Stimulated activated CD8-positive, alpha-beta memory T cell treated with anti-CD3 and anti-CD28 coated beads, Interleukin-2, amount 100 ng/mL, for 48 hours (primary cell): ENCODE measurements around the gene POT1.
"Not testable (repeated sequence)": the region's sequence is repeated elsewhere in the genome, so short reads cannot be mapped to it uniquely, and the experiment has no call there.

Source experiments
- DNase-seq, 2 donors: peaks; one replicate each; pipeline ENCODE4 v3.0.0-alpha.2; 2020; ENCODE audit warnings: low read depth in 2 of 2

POT1 gene, protein sequence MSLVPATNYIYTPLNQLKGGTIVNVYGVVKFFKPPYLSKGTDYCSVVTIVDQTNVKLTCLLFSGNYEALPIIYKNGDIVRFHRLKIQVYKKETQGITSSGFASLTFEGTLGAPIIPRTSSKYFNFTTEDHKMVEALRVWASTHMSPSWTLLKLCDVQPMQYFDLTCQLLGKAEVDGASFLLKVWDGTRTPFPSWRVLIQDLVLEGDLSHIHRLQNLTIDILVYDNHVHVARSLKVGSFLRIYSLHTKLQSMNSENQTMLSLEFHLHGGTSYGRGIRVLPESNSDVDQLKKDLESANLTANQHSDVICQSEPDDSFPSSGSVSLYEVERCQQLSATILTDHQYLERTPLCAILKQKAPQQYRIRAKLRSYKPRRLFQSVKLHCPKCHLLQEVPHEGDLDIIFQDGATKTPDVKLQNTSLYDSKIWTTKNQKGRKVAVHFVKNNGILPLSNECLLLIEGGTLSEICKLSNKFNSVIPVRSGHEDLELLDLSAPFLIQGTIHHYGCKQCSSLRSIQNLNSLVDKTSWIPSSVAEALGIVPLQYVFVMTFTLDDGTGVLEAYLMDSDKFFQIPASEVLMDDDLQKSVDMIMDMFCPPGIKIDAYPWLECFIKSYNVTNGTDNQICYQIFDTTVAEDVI

DNA sequence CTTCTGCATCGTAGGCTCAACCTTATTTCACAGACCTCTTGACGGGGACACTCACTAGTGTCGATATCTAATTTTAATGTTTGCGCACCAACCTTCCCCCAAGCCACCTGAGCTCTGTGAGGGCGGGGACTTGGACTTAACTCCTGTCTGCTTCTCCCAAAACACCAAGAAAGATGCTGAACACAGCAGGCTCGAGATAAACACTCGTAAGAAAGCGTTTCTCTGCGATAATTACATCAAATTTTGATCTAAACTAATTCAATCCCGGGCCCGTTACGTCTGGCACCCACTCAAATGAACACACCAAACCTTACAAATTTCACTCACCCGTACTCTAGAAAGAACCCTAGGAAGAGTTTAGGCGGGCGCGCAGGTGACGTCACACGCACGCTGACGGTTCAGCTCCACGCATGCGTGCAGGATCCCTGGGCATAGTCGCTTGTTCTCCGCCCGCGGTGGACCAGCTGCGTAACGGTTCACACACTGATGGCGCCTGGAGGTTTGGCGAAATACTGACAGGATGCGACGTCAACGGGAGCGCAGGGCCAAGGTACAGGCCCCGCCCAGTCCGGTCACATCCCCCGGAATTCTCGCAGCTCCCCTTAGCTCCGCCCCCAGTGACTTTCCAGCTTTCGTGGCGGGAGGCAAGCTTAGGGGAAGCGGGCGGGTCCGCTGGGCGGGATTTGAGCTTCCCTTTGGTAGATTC, at the start of gene POT1:
TSS of gene POT1 (minus strand) at position 359 of the 706 bp plus-strand sequence. CDS start 32,652 bp downstream, outside the sequence.
- DNase-seq: peak; percentile 95 to 96

DNA sequence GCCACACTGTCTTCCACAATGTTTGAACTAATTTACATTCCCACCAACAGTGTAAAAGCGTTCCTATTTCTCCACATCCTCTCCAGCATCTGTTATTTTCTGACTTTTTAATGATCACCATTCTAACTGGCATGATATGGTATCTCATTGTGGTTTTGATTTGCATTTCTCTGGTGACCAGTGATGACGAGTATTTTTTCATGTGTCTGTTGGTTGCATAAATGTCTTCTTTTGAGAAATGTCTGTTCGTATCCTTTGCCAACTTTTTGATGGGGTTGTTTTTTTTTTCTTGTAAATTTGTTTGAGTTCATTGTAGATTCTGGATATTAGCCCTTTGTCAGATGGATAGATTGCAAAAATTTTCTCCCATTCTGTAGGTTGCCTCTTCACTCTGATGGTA, 45.5 kb upstream of the POT1 start:
- DNase-seq: not testable (repeated sequence)

DNA sequence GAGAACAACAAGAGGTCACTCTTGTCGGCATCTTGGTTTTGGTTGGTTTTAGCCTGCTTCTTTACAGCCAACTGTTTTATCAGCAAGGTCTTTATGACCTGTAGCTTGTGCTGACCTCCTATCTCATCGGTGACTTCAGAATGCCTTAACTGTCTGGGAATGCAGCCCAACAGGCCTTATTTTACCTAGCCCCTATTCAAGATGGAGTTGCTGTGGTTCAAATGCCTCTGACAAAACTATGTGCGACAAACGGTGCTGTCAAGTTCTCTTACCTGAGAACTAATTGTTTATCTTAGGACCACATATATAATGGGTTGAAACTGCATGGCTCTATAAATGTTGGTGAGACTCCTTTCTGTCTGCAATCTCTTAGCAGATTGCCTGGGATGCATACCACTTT, 35.9 kb upstream of the POT1 start:
- DNase-seq: no peak

DNA sequence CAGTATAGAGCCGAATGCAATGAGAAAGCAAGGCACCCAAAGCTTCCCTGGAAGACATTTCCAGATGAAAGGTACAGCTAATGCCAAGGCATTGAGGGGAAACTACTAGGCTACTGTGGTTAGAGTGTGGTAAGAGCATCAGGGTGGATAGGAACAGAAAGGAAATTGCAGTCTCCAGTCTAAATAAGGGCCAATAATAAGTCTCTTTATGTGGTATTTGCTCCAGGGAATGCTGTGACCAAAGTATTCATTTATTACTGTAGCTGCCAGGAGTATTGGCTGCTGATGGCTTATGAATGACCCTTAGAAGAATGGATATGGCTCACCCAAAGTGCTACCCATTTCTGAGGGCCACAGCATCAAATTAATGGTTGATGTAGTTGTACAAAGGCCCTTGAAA, 30.1 kb upstream of the POT1 start:
- DNase-seq: no peak

DNA sequence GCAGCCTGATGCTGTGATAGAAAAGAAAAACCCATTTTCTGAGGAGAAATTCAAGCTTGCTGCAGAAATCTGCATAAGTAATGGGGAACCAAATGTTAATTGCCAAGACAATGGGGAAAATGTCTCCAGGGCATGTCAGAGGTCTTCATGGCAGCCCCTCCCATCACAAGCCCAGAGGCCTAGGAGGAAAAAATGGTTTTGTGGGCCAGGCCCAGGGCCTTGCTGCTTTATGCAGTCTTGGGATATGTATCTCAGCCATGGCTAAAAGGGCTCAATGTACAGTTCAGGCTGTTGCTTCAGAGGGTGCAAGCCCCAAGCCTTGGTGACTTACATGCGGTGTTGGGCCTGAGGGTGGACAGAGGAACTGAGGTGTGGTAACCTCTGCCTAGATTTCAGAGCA, 28.3 kb upstream of the POT1 start:
- not testable (repeated sequence) for DNase-seq

DNA sequence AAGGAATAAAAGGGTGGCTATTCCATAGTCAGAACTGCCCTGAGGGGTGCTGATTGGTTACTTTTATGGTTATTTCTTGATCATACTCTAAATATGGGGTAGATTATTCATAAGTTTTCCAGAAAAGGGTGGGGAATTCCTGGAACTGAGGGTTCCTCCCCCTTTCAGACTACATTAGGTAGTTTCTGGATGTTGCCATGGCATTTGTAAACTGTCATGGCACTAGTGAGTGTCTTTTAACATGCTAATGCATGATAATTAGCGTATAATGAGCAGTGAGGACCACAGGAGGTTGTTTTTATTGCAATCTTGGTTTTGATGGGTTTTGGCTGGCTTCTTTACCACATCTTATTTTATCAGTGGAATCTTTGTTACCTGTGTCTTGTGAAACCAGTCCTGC, 26.5 kb upstream of the POT1 start:
- no peak for DNase-seq

DNA sequence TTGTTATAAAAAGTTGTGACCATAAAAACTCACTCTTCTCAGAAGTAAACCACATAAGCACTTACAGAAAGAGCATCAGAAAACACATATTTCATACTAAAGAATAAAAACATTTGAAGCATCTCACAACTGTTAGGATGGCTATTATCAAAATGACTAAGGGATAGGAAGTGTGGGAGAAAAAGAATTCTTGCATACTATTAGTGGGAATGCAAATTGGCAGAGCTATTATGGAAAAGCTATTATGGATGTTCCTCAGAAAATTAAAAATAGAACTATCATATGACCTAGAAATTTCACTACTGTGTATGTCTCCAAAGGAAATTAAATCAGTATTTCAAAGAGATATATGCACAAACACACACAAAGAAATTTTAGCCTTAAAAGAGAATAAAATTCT, 25.2 kb upstream of the POT1 start:
- no peak for DNase-seq

DNA sequence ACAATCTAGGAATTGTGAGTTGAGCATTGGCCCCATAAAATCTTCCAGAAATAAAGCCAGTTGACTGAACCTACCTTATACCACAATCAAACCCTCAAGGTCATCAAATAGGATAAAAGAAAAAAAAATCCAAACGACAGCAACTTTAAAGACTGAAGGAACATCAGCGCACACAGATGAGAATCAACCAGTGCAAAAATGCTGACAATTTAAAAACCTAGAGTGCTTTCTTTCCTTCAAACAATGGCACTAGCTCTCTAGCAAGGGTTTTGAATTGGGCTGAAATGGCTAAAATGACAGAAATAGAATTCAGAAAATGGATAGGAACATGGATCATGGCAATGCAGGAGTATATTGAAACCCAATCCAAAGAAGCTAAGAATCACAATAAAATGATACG, 16.1 kb upstream of the POT1 start:
- DNase-seq: no peak

DNA sequence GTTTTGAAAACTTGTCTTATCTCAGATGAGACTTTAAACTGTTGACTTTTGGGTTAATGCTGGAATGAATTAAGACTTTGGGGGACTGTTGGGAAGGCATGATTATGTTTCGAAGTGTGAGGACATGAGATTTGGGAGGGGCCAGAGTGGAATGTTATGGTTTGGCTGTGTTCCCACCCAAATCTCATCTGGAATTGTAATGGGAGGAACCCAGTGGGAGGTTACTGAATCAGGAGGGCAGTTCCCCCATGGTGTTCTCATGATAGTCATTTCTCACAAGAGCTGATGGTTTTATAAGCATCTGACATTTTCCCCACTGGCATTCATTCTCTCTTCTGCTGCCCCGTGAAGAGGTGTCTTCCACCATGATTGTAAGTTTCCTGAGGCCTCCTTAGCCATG, 13.8 kb upstream of the POT1 start:
- no peak for DNase-seq

DNA sequence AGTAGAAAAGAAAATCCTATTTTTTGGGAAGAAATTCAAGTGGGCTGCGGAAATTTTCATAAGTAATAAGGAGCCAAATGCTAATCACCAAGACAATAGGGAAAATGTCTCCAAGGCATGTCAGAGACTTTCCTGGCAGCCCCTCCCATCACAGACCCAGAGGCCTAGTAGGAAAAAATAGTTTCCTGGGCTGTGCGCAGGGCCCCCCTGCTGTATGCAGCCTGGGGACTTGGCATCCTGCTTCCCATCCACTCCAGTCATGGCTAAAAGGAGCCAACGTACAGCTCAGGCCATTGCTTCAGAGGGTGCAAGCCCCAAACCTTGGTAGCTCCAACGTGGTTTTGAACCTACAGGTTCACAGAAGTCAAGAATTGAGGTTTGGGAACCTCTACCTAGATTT, 12.8 kb upstream of the POT1 start:
- DNase-seq: no peak

DNA sequence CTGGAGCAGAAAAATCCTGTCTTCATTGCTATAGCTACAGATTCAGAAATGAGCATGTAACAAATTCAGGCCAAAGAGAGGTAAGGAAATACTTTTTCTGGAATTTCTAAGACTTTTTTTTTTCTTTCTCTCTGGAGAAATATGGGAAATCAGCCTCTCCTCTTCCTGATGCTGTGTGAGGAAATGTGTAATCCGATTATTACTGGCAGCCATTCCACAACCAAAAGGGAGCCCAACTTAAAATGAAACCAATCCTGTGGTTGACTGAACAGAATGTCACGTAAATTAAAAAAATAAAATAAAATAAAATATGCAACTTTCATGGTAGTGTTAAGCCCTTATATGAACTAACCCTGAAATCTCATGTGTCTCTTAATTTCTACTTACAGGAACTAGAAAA, 10.7 kb upstream of the POT1 start:
- DNase-seq: no peak

DNA sequence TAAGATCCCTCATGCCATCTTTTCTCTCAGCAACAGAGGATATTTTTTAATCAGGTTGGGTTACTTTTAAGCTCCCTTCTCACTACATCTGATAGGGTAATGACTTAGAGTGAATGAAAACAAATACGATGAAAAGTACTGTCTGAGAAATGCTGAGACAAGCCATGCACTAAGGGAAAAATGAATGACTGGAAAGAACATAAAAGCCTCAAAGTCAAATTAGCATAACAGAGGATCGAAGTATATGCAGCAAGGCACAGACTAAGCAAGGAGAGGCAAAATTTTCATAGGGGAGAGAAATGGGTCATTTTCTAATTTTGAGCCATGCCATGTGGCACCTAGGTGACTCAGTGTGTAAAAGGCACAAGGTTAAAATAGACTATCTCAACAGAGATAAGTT, 8.5 kb upstream of the POT1 start:
- DNase-seq: no peak

DNA sequence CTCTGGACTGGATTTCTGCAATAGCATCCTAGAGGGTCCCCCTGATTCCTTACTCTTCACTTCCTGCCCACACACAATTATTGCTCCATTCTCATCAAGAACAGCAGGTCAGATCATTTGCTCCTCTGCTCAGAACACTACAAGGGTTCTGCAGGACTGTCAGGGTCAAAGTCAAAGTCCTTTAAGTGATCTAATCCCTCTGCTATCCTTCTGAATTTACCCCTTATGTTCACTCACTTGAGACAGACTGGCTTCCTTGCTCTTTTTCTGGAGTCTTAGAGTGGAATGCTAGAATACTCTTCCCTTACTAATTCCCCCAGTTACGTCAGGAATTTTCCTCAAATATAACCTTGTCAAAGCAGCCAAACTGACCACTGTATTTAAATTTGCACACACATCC, 7.5 kb upstream of the POT1 start:
- no peak for DNase-seq

DNA sequence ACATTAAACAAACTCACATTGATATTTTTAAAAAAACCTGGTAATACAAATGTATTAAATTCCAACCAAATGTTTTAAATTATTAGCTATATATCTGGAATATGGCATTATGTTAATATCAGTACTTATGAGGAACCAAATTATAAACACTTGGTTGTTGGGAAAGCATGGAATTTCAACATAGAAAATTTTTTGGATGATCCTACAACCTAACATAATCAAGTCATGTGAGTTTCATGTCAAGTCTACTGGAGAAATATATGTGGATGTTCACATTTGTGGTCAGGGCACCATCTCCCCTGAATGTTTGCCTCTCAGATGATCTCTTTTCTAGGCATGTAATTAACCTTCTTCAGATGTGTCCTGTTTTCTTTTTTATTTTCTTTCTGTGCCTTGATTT, 5.2 kb upstream of the POT1 start:
- DNase-seq: no peak

DNA sequence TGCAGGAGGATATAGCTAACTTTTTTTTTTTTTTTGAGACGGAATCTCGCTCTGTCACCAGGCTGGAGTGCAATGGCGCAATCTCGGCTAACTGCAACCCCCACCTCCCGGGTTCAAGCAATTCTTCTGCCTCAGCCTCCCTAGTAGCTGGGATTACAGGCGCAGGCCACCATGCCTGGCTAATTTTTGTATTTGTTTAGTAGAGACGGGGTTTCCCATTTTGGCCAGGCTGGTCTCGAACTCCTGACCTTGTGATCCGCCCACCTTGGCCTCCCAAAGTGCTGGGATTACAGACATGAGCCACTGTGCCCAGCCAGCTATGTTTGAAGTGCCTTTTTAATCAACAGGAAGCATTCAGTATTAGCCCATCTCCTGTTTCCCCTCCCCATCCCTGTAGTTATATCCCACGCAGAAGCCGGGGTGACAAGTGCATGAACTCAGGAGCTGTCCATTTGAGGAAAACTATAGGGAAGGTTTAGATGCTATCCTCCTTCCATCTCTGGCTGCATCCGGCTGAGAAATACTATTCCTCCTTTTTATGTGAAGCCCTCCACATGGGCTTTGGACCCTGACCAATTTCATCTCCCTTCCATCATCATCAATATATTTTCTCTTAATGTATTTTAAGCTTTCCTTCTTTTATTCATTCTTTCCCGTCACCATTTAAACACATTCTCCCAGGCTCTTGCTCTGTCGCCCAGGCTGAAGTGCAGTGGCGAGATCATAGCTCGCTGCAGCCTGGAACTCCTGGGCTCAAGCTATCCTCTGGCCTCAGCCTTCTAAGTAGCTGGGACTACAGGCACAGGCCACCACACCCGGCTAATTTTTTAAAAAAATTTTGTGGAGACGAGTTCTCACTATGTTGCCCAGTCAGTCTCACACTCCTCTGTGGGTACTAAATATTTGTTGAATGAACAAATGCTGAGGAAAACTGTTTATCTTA, 1.3 kb upstream of the POT1 start:
- DNase-seq: no peak

DNA sequence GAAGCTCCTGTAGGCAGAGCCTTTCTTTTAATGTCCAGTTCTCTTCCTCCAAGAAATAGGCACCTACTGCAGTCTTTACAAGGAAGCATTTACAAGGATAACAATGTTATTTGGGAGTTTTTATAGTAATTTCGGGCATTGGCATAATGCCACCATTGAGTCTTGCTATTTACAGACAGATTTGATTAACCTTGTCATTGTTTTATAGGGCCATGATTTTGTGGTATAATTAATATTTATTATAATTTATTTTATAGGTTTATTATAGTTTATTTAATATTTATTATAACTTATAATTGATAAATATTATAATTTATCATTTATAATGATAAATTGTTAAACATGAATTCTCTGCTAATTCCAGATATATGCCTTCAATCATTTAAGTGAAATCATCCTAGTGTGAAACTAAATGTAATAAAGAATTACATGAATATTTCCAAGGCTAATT, 573 bp upstream of the POT1 start:
- DNase-seq: no peak

DNA sequence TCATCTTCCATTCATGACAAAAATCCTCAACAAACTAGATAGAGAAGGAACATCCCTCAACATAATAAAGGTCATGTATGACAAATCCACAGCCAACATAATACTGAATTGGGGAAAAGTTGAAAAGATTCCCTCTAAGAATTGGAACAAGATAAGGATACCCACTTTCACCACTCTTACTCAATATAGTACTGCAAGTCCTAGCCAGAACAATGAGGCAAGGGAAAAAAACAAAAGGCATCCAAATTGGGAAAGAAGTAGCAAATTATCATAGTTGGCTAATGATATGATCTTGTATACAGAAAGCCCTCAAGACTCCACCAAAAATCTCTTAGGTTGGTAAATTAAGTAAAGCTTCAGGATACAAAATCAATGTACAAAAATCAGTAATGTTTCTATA, 4.7 kb downstream of the POT1 start:
- no peak for DNase-seq

DNA sequence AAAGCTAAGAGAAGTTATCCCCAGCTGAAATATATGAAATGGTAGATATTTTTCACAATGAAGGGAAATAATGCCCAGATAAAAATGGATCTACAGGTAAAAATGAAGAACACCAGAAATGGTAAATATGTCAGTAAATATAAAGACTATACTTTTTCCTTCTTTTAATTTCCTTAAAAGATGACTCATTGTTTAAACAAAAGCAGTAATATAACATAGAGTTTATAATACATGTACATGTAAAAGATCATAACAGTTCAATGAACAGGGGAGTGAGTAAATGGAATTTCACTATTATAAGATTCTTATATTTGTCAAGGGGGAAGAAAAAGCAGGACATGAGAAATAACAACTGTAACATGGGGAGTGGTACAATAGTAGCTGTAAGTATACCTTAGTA, 7.4 kb downstream of the POT1 start:
- no peak for DNase-seq

DNA sequence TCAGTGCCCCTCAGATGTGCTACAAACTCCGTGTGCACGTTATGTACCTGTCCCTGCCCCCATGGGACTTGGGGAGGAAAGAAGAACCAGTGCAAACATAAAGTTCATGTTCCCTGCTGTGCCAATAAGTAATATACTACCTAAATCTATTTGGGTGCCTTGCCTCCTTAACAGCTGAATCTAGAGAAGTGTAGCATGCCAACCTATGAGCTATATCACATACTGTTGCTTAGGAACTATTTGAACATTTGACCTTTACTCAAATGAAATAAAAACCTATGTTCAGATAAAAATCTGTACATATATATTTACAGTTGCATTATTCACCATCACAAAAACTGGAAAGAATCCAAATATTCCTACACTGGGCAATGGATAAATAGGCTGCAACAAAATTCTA, 9.8 kb downstream of the POT1 start:
- DNase-seq: no peak

DNA sequence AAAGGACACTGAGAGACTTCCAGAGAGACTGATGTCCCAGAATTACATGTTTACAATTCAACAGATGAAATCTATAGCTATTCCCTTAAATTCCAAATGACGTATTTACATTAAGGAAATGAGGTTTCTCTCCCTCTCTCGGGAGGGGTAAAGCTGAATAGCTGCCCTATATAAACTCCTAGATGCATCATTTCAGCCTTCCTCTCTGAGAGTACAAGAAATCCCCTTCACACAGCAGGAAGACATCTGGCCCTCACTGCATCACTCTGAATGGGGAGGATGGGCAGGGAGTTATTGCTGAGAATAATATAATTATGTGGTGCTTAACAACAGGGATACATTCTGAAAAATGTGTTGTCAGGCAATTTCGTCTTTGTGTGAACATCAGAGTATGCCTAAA, 11.0 kb downstream of the POT1 start:
- DNase-seq: no peak

DNA sequence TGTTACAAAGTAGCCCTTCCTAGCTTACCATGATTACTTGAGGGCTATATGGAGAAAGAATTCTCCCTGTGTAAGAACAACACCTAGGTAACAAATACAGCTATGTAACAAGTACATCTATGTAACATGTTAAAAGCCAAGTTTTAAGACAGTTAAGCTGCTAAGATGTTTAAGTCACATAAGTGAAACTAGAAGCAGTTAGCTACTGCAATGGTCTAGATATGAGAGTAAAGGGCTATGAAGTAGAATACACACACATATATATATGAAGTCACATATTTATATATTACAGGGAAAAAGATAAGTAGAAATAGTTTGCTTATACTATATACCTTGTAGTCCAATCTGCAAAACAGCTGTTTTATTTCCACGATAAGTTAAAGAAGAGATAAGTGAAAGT, 14.4 kb downstream of the POT1 start:
- no peak for DNase-seq

DNA sequence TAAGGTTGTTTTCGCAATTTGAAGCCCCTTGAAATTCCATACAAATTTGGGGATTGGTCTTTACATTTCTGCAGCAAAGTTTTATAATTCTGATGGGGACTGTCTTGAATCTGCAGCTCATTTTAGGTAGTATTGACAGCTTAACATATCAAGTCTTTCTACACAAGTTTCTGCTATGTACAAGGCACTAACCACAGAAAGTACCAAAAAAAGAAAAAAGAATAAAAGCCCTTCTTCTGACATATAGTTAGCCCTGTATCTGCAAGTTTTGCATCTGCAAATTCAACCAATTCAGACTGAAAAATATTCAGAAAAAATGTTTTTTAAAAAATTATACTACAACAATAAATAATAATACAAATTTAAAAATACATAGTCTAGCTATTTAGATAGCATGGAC, 15.3 kb downstream of the POT1 start:
- no peak for DNase-seq
